Upper lobe of left lung (tissue), 4 donors: Measurements from ENCODE around the gene COX6A1.

Source experiments
- CTCF ChIP-seq, 6 experiments: fragments of 450-650 bp in 4 of 6; fragments of 200-600 bp in 2 of 6; sonication (generic) in 2 of 6; IDR thresholded peaks; one replicate each; pipeline ENCODE4 v1.5.1; 2016 to 2019; ENCODE audit warnings: antibody characterized with exemption in 6 of 6
- EP300 ChIP-seq, 4 donors: sonication (generic); formaldehyde crosslinking; IDR thresholded peaks; one replicate each; pipeline ENCODE4 v1.5.1; 2017; ENCODE audit warnings: antibody characterized with exemption in 4 of 4, control low read depth in 2 of 4
- POLR2A ChIP-seq, 4 donors: fragments of 450-650 bp; IDR thresholded peaks; one replicate each; pipeline ENCODE4 v1.5.1; 2016 to 2017; ENCODE audit warnings: antibody characterized with exemption in 4 of 4, mild to moderate bottlenecking in 2 of 4

DNA sequence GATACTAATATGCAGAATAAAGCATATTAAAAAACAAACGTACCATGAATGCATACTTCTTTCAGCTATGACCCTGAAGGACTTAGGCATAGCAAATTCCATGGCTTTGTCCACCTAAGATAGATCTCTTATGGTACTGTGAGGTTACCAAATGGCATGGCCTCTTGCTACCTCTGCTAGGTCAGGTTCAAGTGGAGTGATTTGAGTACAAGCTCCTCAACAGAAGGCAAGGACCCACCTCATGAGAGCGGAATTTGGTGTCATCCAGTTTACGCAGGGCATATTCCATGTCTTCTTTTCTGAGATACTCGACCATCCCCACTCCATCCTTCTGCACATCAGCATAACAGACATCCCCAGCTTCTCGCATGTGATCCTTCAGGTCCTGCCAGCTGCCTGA, 25.8 kb downstream of the COX6A1 start:
- TF ChIP-seq CTCF (IDR thresholded peaks at IDR 0.05) = no peak
- TF ChIP-seq EP300 (IDR thresholded peaks at IDR 0.05) = no peak
- TF ChIP-seq POLR2A (IDR thresholded peaks at IDR 0.05) = no peak
